ENCODE measurements around the gene TRPC4AP.
"Not testable (repeated sequence)": the region's sequence is repeated elsewhere in the genome, so short reads cannot be mapped to it uniquely, and the experiment has no call there.

The TRPC4AP gene

GRCh38 chr20:35092524-35093266 lies at the start of gene TRPC4AP:
Gene TRPC4AP, minus strand, starts transcription at chr20:35092807. Its CDS starts 26 bp downstream, at chr20:35092781.
- DNase-seq: peak; percentile 89 to 97 (median 97)

- DNase-seq: no peak
Measured at GRCh38 chr20:35135867-35136586, 43.4 kb upstream of the TRPC4AP start.

GRCh38 chr20:35134880-35135279 lies 42.3 kb upstream of the TRPC4AP start:
- no peak for DNase-seq

- no peak for DNase-seq
Measured at GRCh38 chr20:35134472-35134871, 41.9 kb upstream of the TRPC4AP start.

GRCh38 chr20:35133735-35134134 lies 41.1 kb upstream of the TRPC4AP start:
- DNase-seq: no peak

- DNase-seq: no peak
Measured at GRCh38 chr20:35133031-35133430, 40.4 kb upstream of the TRPC4AP start.

GRCh38 chr20:35131934-35132333 lies 39.3 kb upstream of the TRPC4AP start:
- no peak for DNase-seq

GRCh38 chr20:35129647-35130069 lies 37.1 kb upstream of the TRPC4AP start:
- peak in 1 of 3 experiments; percentile 29 for DNase-seq

GRCh38 chr20:35125753-35126152 lies 33.1 kb upstream of the TRPC4AP start:
- DNase-seq: no peak

- no peak for DNase-seq
Measured at GRCh38 chr20:35122756-35123405, 30.3 kb upstream of the TRPC4AP start.

- DNase-seq: no peak
Measured at GRCh38 chr20:35121186-35121585, 28.6 kb upstream of the TRPC4AP start.

- DNase-seq: no peak
Measured at GRCh38 chr20:35120012-35120701, 27.6 kb upstream of the TRPC4AP start.

- no peak for DNase-seq
Measured at GRCh38 chr20:35117629-35118028, 25.0 kb upstream of the TRPC4AP start.

GRCh38 chr20:35117196-35117595 lies 24.6 kb upstream of the TRPC4AP start:
- DNase-seq: no peak

GRCh38 chr20:35116258-35116657 lies 23.7 kb upstream of the TRPC4AP start:
- no peak for DNase-seq

- no peak for DNase-seq
Measured at GRCh38 chr20:35115606-35116005, 23.0 kb upstream of the TRPC4AP start.

- not testable (repeated sequence) for DNase-seq
Measured at GRCh38 chr20:35112276-35112675, 19.7 kb upstream of the TRPC4AP start.

- no peak for DNase-seq
Measured at GRCh38 chr20:35111141-35111888, 18.7 kb upstream of the TRPC4AP start.

GRCh38 chr20:35108921-35109320 lies 16.3 kb upstream of the TRPC4AP start:
- DNase-seq: no peak

GRCh38 chr20:35106827-35107380 lies 14.3 kb upstream of the TRPC4AP start:
- DNase-seq: no peak

- DNase-seq: no peak
Measured at GRCh38 chr20:35104685-35105295, 12.2 kb upstream of the TRPC4AP start.

GRCh38 chr20:35101620-35102019 lies 9.0 kb upstream of the TRPC4AP start:
- no peak for DNase-seq

Measured in NCI-H1417 (cell line).